ENCODE results near the gene ERC2.

- TF ChIP-seq REPIN1 (tag by site-specific recombination; IDR thresholded peaks at IDR 0.05; ENCODE audit: low read depth) (no peak), ZNF670 (tag by site-specific recombination; IDR thresholded peaks at IDR 0.05; ENCODE audit: low read depth) (no peak), MYNN (tag by site-specific recombination; IDR thresholded peaks at IDR 0.05; ENCODE audit: borderline replicate concordance) (no peak), ZNF274 (IDR thresholded peaks at IDR 0.05; ENCODE audit: low read length) (no peak), ZNF274 (tag by site-specific recombination; IDR thresholded peaks at IDR 0.05; ENCODE audit: borderline replicate concordance) (no peak), CTCF (tag by site-specific recombination; IDR thresholded peaks at IDR 0.05) (no peak), ZFP41 (tag by site-specific recombination; IDR thresholded peaks at IDR 0.05; ENCODE audit: borderline replicate concordance) (no peak), ZNF776 (tag by site-specific recombination; IDR thresholded peaks at IDR 0.05; ENCODE audit: borderline replicate concordance) (no peak), ZBTB8A (tag by site-specific recombination; IDR thresholded peaks at IDR 0.05) (no peak), ZNF148 (tag by site-specific recombination; IDR thresholded peaks at IDR 0.05; ENCODE audit: borderline replicate concordance) (no peak), ZNF626 (tag by site-specific recombination; IDR thresholded peaks at IDR 0.05) (no peak), YY1 (tag by site-specific recombination; IDR thresholded peaks at IDR 0.05) (no peak), ZNF561 (tag by site-specific recombination; IDR thresholded peaks at IDR 0.05; ENCODE audit: borderline replicate concordance) (no peak)
These were observed 667.2 kb downstream of the ERC2 start for GRCh38 chr3:55801068-55801467.

Data from HEK293 (cell line).